GM21786 (cell line): ENCODE measurements around the gene ACSM4.
"Not testable (repeated sequence)": the region's sequence is repeated elsewhere in the genome, so short reads cannot be mapped to it uniquely, and the experiment has no call there.

Experiments used
- ATAC-seq: cut with Tn5 transposase; IDR thresholded peaks from one replicate; pipeline ENCODE4 v1.9.1; 2021; ENCODE audit not compliant: unreplicated experiment

Gene ACSM4

GRCh38 chr12:7327918-7328317 lies 24.0 kb downstream of the ACSM4 start:
- ATAC-seq = no peak

DNA sequence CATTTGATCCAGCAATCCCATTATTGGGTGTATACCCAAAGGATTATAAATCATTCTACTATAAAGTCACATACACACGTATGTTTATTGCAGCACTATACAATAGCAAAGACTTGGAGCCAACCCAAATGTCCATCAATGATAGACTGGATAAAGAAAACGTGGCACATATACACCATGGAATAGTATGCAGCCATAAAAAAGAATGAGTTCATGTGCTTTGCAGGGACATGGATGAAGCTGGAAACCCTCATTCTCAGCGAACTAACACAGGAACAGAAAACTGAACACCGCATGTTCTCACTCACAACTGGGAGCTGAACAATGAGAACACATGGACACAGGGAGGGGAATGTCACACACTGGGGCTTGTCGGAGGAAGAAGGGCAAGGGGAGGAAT lies 33.9 kb downstream of the ACSM4 start:
- ATAC-seq = not testable (repeated sequence)

DNA sequence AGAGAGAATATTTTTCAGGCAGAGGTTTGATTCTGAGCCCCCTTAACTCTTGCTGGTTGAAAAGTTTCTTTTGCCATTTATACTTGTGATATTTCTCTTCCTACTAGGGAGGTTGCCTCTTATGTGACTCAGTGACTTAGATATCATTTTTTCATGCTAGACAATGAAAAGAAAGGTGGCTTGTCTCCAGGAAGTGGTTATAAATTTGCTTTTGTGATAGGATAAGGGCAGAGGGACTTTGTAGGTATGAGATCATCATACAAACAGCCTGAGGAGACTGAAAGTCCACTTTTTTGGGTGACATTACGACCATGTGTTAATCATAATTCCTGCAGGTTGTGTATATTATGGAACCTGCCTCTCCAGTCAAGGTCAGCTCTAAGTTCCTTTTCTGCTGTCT lies 35.8 kb downstream of the ACSM4 start:
- no peak for ATAC-seq

- ATAC-seq = no peak
Observed at GRCh38 chr12:7344833-7345606, 41.1 kb downstream of the ACSM4 start.

GRCh38 chr12:7346551-7347225 lies 42.8 kb downstream of the ACSM4 start:
- ATAC-seq = no peak

DNA sequence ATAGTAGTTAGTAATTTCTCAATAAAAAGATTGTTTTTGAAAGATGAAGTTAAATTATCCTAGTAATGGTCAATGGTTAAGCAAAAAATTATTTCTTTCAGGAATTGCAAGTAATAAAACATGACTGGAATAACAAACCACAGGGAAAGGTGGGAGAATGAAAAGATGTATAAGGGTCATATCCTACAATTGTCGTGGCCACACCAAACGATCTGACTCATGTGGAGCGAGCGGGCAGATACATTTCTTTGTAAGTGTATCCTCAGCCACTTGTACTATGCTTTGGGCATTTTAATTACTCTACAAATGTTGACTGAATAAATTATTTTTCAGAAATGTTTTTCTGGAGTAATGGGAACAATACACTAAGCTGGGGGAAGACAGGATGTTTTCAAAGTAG lies 45.5 kb downstream of the ACSM4 start:
- ATAC-seq = no peak

GRCh38 chr12:7351177-7351576 lies 47.3 kb downstream of the ACSM4 start:
- no peak for ATAC-seq

DNA sequence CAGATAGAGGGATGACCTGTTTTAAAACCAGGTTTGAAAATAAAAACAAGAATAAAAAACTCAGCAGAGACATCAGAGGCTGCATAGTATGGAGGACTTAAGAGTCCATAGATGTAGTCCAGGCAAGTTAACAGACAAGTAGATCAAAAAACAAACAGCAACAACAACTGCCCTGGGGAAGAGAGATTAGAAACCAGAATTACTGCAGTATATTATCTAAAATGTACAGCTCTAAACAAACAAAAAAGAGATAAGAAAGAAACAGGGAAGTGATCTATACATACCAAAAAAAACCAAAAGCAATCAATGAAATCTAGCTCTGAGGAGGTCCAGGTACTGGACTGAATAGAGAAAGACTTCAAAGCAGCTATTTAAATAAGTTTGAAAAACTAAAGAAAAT lies 48.8 kb downstream of the ACSM4 start:
- ATAC-seq = no peak

- no peak for ATAC-seq
Observed at GRCh38 chr12:7354529-7354928, 50.7 kb downstream of the ACSM4 start.

- no peak for ATAC-seq
Observed at GRCh38 chr12:7361265-7361664, 57.4 kb downstream of the ACSM4 start.

GRCh38 chr12:7362734-7363133 lies 58.9 kb downstream of the ACSM4 start:
- no peak for ATAC-seq

DNA sequence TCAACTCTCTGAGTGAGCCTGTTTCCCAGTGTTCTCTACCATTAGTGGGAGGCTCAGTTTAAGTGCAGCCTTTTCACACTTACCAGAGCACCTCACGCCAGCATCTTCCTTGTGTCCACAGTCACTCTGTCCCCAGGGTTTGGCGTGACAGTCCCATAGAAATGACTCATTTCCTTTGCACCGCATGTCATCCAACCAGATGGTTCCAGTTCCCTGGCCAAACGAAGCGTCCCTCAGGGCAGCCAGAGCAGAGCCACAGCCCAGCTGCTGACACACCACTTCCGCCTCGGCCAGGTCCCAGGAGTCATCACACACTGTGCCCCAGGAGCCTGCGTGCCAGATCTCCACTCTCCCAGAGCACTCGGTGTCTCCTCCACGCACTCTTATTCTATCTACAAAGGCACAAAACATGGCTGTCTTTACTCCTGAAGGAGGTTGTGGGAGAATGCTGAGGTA lies 65.4 kb downstream of the ACSM4 start:
- peak; percentile 81 for ATAC-seq

- ATAC-seq = no peak
Observed at GRCh38 chr12:7373226-7373625, 69.4 kb downstream of the ACSM4 start.

GRCh38 chr12:7374423-7375144 lies 70.7 kb downstream of the ACSM4 start:
- no peak for ATAC-seq

DNA sequence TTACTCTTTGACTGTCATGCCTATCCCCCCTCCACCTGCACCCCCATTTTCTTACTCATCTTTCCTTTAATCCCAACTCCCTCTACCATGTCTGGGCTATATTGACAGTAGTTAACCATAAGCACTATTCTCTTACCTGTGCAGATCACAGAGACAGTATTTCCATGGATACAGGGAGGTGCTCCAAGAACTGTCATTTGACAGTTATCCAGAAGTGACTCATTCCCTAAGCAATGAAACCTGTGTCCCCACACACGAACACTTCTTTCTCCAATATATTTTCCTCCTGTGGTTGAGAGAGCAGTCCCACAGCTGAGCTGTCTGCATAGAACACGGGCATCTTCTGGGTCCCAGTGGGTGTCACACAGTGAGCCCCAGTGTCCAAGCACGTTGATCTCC lies 71.3 kb downstream of the ACSM4 start:
- ATAC-seq = no peak

- no peak for ATAC-seq
Observed at GRCh38 chr12:7376196-7376595, 72.3 kb downstream of the ACSM4 start.
